OCI-M1 (cell line): ENCODE measurements around the gene MYL9.
A peak's percentile ranks its signal among the peaks of the same experiment; 100 is the strongest.

Experiments
- DNase-seq: peaks from one replicate; lab custom pipeline; 2025; lab: John Stamatoyannopoulos, UW

MYL9 gene

DNA sequence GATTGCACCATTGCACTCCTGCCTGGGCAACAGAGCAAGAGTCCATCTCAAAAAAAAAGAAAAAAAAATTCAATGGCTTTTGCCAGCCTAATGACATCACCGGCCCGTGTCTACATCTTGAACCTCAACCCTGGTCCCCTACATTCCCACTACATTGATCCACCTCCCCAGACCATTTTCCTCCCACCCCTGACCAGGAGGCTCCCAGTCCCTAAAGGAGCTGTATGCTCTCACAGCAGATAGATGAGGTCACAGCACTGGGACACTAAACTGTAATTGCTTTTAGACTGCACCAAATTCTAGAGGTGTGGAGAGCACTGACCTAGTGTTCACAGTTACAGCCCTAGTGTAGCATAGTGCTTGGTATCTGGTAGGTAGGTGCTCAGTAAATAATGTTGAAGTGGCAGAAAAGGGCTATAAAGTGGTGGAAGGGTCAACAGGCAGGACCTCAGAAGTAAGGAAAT is 42.7 kb downstream of the MYL9 start:
- DNase-seq: no peak

GRCh38 chr20:36585410-36586125 is 44.2 kb downstream of the MYL9 start:
- DNase-seq: no peak

GRCh38 chr20:36587388-36588070 is 46.2 kb downstream of the MYL9 start:
- no peak for DNase-seq

DNA sequence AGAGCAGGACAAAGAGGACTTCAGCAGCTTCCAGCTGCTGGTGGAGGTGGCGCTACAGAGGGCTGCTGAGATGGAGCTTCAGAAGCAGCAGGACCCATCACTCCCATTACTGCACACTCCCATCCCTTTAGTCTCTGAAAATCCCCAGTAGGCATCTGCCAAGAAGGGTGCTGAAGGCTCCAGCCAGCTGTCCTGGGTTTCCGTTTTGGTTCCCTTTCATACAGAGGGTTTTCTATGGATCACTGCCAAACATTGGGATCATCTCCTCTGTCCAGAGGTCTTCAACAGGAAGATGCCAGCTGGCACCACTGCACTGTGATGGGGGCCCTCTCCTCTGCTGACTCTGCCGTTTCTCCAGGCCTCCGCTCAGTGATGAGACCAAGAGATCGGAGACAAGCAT is 50.0 kb downstream of the MYL9 start:
- DNase-seq: no peak

DNA sequence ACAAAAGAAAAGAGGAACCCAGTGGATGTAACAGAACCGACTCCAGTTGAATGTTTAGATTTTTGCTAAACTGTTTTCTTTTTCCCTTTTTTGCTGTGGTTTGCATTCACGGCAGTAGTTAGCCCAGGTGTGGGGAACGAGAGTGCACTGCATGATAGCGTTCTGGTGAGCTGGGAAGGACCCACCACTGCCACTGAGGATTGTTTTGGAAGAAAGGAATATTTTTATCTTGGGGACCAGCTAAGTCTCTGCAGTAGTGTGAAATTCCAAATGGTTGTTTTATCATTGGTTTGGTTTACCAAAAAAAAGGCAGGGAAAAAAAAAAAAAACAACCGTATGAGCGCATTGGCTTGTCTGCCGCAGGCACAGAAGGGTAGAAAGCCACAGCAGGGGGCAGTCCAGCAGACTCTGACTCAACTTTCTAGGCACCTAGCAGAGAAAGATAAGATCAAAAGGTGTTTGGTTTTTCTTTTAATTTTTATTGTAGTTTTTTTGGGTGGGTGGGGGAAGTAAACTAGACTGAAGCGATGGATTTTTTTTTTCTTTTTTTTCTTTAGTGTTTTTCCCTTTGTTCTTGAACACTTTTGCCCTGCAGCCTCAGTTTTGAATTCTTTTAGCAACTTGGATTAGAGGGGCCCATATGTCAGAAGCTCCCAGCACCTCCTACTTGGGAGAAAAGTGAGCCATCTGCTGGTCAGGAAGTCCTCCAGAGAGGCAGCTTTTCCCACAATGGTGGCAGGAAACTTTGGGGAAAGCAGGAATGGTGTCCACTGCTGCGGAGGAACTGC is 50.7 kb downstream of the MYL9 start:
- peak; percentile 33 for DNase-seq

- DNase-seq: no peak
Measured at GRCh38 chr20:36593347-36593929, 52.1 kb downstream of the MYL9 start.

- peak; percentile 71 for DNase-seq
Measured at GRCh38 chr20:36599912-36600345, 58.6 kb downstream of the MYL9 start.
